Fibroblast of the aortic adventitia (primary cell): ENCODE measurements around the gene LSM7. TPM values are rescaled to one million over a fixed set of nuclear protein-coding genes. Genes with fewer than 3 reads are reported as not detected.

Source experiments
- DNase-seq: peaks from one replicate; pipeline ENCODE4 v3.0.0-alpha.2; 2010; ENCODE audit warnings: low read depth
- H3K4me3 ChIP-seq: 2 replicates; pipeline ENCODE4 v1.5.1; 2011; ENCODE audit warnings: low read depth, mild to moderate bottlenecking, control low read depth, low read length, moderate library complexity
- CTCF ChIP-seq: IDR thresholded peaks from 2 replicates; pipeline ENCODE4 v1.5.1; 2011; ENCODE audit warnings: mild to moderate bottlenecking, low read length, control low read depth, inconsistent platforms; ENCODE audit not compliant: insufficient read depth
- total RNA-seq: library from RNA; depleted of rRNA; stranded (reverse); fragments of >200 nt; gene quantifications from 2 replicates; pipeline ENCODE4 v1.2.3, GENCODE V29; 2012; ENCODE audit warnings: low replicate concordance

The LSM7 gene
- total RNA-seq = 108 and 130 TPM in 2 replicates

DNA sequence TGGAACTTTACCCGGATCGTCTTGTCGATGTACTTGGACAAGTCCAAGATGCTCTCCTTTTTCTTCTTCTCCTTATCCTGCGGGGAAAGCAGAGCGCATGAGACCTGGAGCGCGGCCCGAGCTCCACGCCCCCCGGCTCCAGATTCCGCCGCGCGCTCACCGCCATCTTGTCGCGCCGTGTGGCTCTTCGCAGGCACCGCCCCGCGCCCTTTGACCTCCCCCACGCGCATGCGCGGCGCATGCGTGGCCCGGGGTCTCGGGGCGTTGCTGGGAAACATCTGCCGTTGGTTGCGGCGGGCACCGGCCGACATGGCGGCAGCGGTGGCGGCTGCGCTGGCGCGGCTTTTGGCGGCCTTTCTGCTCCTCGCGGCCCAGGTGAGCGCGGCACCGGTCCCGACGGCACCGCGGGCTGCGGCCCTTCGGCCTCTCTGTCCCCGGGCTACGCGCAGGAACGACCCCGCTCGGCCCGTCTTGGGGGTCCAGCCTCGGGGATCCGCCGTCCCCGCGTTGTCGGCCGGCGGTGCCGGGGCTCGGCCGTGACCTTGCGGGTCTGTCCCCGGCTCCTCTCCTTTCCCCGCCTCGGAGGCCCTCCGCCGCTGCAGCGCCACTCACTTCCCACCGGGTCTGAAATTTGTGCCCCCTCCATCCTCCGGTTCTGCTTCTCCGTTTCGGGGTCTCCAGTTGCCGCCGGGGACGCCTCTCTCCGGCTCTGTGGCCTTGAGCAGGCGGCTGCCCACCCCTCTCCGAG is at the start of gene LSM7, which contains the start of gene SPPL2B:
Gene LSM7, minus strand, starts transcription at position 186 of the 748 bp plus-strand sequence. Its CDS starts 20 bp downstream, at position 166.
Gene SPPL2B, plus strand, starts transcription at position 284 of the 748 bp plus-strand sequence. Its CDS starts 26 bp downstream, at position 310.
- peak within 1 kb of the TSS; percentile 96 for H3K4me3 ChIP-seq
- TF ChIP-seq CTCF = no peak
- peak; percentile 78 for DNase-seq

GRCh38 chr19:2376784-2377519 is 48.6 kb upstream of the LSM7 start:
- DNase-seq = no peak
- no peak for TF ChIP-seq CTCF
- no peak overlapping the region for H3K4me3 ChIP-seq

DNA sequence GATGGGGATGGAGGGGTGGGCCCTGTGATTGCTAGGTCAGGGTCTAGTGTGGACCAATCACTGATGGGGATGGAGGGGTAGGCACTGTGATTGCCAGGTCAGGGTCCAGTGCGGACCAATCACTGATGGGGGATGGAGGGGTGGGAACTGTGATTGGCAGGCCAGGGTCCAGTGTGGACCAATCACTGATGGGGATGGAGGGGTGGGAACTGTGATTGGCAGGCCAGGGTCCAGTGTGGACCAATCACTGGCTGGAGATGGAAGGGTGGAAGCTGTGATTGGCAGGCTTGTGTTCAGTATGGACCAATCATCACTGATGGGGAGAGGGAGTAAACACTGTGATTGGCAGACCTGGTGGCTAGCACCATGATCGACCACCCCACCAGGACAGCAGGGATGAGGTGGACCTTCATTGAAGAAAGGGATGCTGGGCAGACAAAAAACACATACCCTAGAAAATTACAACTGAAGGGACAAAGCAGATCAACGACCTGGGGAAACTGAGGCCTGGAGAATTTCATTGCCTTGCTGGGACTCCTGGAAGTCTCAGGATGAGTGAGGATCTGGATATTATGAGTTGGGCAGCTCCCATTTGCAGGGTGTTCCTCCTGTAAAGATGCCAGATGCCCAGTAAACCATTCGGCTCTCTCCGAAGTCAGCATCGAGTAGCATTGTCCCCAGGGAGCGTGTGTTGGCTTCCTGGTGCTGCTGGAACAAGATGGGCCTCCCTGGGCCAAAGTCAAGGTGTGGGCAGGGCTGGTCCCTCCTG is 47.2 kb upstream of the LSM7 start:
- no peak for TF ChIP-seq CTCF

GRCh38 chr19:2374808-2375207 is 46.4 kb upstream of the LSM7 start:
- no peak for TF ChIP-seq CTCF

More for the DNA sequence above, 47.2 kb upstream of the LSM7 start:
- no peak for DNase-seq
- H3K4me3 ChIP-seq = no peak overlapping the region

GRCh38 chr19:2372076-2372612 is 43.8 kb upstream of the LSM7 start:
- no peak for TF ChIP-seq CTCF
- no peak for DNase-seq
- no peak overlapping the region for H3K4me3 ChIP-seq

More at GRCh38 chr19:2374808-2375207, 46.4 kb upstream of the LSM7 start:
- peak; percentile 13 for DNase-seq
- no peak overlapping the region for H3K4me3 ChIP-seq

DNA sequence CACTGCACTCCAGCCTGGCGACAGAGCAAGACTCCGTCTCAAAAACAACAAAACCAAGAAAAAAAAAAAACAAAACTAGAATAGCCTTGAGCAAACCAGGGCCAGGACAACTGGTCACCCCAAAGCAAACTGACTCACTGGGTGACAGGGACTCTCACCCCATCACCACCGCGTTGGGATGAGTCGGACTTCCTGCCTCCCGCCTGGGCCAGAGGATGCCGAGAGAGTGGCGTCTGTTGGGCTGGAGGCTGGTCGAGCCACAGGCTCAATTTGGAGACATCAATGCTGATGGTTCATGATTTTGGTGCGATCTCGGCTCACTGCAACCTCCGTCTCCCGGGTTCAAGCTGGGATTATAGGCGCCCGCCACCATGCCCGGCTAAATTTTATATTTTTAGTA is 43.3 kb upstream of the LSM7 start:
- no peak for TF ChIP-seq CTCF
- H3K4me3 ChIP-seq = no peak overlapping the region
- no peak for DNase-seq
